Measurements from ENCODE around the gene FGF12. TPM values are rescaled to one million over a fixed set of nuclear protein-coding genes. Genes with fewer than 3 reads are reported as not detected.

The FGF12 gene
- total RNA-seq, 1 experiment from 2014 or later: 0.09 TPM

DNA sequence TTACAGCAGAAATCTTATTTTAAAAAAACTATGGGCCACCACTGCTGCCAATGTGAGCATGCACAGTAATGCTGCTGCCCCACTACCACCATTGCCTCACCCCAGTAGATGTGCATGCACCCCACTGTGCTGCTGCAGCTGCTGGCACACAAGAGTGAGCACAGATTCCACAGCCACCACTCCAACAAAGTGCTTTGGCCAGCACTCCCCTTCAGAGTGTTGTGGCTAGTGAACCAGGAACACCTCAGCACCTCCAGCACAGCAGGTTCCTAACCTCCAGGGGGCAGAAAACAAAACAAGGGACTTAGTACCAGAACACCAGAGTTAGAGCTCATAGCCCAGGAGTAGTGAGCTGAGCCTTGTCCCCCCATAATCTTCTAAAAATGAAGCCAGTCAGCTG lies 636.8 kb downstream of the FGF12 start:
- POLR2A ChIA-PET: no interaction called here
- H3K9me3 Mint-ChIP-seq (ENCODE audit: unreplicated experiment): no peaks in the 10 kb centered on the region
- peak; percentile 15 for DNase-seq (ENCODE audit: unreplicated experiment)
- CTCF ChIA-PET: interaction anchor here (0.8 to 1.5 kb wide), 2 partner anchors 8 to 354 kb away, joined by 4 to 7 read pairs; no protein-coding TSS in a partner anchor
- H3K27ac Mint-ChIP-seq (ENCODE audit: low read depth, unreplicated experiment): peak overlapping the region; percentile 68
- TF ChIP-seq, protein P1, sequence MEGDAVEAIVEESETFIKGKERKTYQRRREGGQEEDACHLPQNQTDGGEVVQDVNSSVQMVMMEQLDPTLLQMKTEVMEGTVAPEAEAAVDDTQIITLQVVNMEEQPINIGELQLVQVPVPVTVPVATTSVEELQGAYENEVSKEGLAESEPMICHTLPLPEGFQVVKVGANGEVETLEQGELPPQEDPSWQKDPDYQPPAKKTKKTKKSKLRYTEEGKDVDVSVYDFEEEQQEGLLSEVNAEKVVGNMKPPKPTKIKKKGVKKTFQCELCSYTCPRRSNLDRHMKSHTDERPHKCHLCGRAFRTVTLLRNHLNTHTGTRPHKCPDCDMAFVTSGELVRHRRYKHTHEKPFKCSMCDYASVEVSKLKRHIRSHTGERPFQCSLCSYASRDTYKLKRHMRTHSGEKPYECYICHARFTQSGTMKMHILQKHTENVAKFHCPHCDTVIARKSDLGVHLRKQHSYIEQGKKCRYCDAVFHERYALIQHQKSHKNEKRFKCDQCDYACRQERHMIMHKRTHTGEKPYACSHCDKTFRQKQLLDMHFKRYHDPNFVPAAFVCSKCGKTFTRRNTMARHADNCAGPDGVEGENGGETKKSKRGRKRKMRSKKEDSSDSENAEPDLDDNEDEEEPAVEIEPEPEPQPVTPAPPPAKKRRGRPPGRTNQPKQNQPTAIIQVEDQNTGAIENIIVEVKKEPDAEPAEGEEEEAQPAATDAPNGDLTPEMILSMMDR (IDR thresholded peaks at IDR 0.05; ENCODE audit: unreplicated experiment): no peak
- H3K36me3 Mint-ChIP-seq (ENCODE audit: insufficient read depth, unreplicated experiment): no peaks in the 10 kb centered on the region
- peaks cover 23% of the 10 kb centered on the region for H3K4me1 Mint-ChIP-seq (ENCODE audit: insufficient read depth, unreplicated experiment)
- H3K4me3 Mint-ChIP-seq (ENCODE audit: unreplicated experiment): no peak overlapping the region
- H3K27me3 Mint-ChIP-seq (ENCODE audit: insufficient read depth, unreplicated experiment): no peaks in the 10 kb centered on the region
- intact Hi-C loops (cut with micrococcal nuclease): no loop called here
- no TSS peak for BruUV-seq (replicated peaks)

Other genes starting within 250 kb of the FGF12 start
- 3.6 and 4.4 TPM in 2 replicates for gene MB21D2, start 190.3 kb upstream of the FGF12 start, total RNA-seq (2022)

Measured in MCF 10A (cell line).